Hepatic stellate cell (primary cell): Measurements from ENCODE around the gene ZFPM1.

Experiments
- DNase-seq: peaks from one replicate; pipeline ENCODE4 v3.0.0; 2011; ENCODE audit warnings: low spot score

The ZFPM1 gene

DNA sequence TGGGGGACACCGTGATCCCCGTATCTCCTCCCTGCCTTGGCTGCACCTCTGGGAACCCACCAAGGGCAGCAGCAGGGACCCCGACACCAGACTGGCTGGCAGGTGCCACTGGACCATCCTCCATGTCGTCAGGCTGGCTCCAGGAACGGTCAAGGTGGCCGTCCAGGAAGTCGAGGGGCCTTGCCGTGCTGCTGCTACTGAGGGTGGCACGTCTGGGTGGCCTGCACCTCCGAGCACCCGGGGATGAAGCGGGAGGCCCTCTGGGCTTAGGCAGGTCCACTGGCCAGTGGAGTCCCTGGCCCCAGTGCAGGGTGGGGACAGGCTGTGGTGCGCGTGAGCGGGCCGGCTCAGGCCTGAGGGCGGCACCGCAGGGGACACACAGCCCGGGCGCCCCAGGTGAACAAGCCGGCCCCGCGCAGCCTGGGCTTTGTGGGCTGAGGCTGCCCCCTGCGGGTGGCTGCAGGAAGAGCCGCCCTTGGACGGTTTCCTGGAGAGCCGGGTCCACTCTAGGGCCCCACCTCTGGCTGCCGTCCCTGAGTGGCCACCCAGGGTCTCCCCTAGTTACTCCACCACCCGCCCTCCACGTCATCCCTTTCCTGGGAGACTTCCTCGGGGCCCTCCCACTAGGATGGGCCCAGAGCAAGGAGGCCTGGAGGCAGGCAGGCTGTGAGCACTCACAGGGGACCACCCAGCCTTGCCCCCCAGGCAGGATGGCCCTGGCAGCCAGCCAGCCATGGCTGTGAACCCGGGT is 74.3 kb downstream of the ZFPM1 start:
- peak; percentile 82 for DNase-seq

- no peak for DNase-seq
Observed at GRCh38 chr16:88527937-88528743, 75.1 kb downstream of the ZFPM1 start.

DNA sequence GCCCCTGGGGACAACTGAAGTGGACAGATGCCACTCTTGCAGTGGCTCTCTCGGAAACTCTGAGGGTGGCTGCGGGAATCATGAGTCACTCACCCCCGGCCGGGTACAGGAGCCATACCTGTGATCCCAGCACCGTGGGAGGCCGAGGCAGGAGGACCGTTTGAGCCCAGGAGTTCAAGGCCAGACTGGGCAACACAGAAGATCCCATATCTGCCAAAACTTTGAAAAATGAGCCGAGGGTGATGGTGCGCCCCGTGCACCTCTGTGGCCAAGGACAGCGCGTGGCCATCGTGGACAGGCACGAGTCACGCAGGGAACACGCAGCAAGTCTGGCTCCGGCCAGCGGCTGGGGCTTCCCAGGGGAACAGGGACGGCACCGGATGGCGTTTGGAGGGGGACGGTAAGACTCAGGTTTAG is 75.8 kb downstream of the ZFPM1 start:
- DNase-seq = no peak

- DNase-seq = no peak
Observed at GRCh38 chr16:88529596-88529995, 76.5 kb downstream of the ZFPM1 start.

DNA sequence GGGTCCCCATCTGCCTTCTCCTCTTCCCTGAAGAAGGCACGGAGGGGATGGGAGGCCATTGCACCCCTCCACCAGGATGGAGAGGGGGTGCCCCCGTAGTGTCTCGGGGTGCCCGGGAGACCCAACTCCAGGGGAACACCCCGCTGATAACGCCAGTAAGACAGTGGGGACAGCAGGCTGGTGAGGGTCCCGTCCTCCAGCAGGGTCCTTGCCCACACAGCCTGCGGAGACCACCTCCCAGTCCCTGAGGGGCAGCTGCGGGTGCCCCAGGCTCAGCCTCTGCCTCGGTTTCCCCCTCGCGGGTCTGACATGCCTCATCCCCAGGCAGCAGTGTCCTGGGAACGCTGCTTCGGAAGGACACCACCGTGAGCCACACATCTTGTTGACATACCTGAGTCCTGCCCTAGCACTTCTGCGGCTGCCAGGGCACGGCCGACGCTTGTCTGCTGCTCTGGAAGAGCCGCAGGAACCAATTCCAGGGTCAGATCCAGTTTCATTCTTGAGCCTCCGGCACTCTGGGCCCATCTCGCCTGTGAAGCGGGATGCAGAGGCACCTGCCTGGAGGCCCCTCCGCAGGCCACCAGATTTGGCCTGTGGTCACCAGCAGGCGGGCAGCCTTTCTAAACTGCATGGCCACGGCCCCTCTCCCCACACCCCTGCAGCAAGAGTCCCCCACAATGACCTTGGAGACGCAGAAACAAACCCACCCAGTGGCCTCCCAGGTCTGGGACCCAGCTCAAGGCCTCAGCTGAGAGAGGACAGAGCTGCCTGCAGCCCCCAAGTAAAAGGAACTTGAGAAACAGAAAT is 77.2 kb downstream of the ZFPM1 start:
- no peak for DNase-seq

DNA sequence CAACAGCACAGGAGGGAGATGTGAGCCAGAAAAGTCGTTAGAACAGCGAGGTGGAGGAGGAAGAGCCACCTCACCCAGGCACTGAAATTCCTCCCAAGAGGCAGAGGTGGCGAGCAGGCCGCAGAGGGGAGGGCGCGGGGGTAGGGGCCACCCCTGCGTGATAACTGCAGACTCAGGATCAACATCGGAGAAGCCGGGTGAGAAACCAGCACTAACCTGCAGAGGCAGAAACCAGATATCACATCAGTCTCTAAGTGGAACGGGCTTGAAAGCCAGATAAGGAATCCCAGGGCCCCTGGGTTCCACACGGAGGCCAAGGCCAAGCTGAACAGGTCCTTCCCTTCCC is 77.8 kb downstream of the ZFPM1 start:
- DNase-seq = no peak

DNA sequence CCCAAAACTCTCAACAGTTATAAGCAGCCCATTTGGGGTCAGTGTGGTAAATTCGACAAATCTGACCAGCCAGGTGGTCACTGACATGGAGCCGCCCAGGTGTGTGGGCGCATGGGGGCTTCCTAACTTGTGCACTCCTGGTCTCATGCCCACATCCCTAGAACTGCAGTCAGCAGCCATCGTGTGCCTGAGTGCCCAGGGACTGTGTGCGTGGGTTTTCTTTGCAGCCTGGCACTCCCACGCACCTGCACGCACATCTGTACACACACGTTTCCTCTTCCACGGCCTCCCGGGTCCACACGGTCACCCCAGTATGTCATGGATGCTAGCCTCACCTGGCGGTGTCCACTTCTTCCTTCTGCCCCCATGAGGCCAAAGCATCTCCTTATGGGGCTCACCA is 78.3 kb downstream of the ZFPM1 start:
- DNase-seq = no peak

- DNase-seq = no peak
Observed at GRCh38 chr16:88531931-88532433, 78.9 kb downstream of the ZFPM1 start.

DNA sequence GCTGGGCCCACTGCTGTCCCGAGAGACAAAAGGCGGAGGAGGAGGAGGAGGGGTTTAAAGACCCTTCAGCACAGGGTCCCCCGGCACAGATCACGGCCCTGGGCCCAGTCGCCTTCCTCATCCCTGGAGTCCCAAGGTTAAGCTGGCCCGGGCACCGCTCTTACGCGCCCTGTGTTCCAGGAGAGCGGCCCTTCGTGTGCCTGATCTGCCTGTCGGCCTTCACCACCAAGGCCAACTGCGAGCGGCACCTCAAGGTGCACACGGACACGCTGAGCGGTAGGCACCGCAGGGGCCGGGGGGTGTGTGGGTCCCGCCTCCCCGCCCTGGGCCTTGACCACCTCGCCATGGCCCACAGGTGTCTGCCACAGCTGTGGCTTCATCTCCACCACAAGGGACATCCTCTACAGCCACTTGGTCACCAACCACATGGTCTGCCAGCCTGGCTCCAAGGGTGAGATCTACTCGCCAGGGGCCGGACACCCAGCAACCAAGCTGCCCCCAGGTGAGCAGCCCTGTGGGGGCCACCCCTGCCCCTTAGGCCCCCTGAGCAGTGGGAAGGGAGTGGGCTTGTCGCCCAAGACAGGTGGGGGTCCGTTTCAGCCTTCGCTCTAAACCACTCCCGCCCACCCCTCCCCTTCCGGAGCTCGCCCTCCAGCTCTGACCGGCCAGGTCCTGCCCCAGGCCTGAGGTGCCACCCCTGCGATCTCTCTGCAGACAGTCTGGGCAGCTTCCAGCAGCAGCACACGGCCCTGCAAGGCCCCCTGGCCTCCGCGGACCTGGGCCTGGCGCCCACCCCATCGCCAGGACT is 79.6 kb downstream of the ZFPM1 start:
- no peak for DNase-seq

DNA sequence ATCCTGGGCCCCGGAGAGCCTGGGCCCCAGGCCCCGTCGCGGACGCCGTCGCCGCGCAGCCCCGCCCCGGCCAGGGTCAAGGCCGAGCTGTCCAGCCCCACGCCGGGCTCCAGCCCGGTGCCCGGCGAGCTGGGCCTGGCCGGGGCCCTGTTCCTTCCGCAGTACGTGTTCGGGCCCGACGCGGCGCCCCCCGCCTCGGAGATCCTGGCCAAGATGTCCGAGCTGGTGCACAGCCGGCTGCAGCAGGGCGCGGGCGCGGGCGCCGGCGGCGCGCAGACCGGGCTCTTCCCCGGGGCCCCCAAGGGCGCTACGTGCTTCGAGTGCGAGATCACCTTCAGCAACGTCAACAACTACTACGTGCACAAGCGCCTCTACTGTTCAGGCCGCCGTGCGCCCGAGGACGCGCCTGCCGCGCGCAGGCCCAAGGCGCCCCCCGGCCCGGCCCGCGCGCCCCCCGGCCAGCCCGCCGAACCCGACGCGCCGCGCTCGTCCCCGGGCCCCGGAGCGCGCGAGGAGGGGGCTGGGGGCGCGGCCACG is 80.4 kb downstream of the ZFPM1 start:
- DNase-seq = no peak

- DNase-seq = peak; percentile 89
Observed at GRCh38 chr16:88533932-88534637, 81.0 kb downstream of the ZFPM1 start.

DNA sequence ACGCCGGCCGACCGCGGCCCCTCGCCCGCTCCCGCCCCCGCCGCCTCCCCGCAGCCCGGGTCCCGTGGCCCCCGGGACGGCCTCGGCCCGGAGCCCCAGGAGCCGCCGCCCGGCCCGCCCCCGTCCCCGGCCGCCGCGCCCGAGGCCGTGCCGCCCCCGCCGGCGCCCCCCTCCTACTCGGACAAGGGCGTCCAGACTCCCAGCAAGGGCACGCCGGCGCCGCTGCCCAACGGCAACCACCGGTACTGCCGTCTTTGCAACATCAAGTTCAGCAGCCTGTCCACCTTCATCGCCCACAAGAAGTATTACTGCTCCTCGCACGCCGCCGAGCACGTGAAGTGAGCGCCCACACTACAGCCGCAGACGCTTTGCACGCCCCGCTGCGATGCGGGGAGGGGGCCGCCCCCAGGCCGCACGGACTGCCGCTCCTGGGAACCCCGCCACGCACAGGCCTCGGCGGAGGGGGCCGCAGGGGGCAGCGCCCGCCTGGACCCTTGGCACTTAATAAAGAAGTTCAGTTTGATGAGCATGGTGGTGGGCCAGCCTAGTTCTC is 81.6 kb downstream of the ZFPM1 start:
- peak; percentile 68 for DNase-seq

DNA sequence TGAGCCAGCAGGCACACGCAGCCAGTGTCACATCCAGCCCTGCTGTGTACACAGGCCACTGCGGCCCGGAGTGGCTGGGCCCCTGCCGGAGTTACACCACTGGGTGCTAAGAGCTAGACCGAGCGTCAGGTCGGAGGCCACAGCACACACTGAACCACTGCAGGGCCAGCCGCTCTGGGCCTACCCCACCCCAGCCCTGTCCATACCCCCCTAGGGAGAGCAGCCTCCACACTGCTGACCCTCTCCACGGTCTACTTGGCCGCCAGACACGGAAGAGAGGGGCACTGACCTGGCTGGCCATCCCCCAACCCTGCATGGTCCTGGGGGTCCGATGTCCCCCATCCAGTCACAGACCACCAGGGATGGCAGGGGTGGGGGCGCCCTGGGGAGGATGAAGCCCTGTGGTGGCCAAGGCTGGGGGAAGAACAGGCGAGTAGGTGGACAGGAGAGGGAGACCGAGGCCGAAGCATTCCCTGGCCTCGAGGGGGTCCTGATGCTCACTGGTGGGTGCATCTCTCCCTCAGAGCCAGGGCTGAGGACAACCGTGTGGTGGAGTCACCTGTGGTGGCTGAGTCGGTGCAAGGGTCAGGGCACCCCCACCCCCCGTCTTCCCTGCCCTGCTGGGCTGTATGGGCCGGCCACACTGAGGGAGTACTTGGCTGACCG is 82.2 kb downstream of the ZFPM1 start:
- DNase-seq = no peak

DNA sequence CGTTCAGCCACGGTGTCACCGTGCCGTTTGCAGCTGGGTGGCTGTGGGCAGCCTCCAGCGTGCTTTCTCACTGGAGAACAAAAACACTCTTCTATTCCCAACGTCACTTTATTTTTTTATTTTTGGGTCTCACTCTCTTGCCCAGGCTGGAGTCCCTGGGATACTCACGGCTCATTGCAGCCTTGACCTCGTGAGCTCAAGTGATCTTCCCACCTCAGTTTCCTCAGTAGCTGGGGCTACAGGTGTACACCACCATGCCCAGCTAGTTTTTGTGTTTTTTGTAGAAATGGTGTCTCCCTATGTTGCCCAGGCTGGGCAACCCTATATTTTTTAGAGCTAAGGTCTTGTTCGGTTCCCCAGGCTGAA is 82.8 kb downstream of the ZFPM1 start:
- no peak for DNase-seq

- no peak for DNase-seq
Observed at GRCh38 chr16:88536510-88536909, 83.4 kb downstream of the ZFPM1 start.

GRCh38 chr16:88536971-88537751 is 84.1 kb downstream of the ZFPM1 start:
- DNase-seq = no peak

DNA sequence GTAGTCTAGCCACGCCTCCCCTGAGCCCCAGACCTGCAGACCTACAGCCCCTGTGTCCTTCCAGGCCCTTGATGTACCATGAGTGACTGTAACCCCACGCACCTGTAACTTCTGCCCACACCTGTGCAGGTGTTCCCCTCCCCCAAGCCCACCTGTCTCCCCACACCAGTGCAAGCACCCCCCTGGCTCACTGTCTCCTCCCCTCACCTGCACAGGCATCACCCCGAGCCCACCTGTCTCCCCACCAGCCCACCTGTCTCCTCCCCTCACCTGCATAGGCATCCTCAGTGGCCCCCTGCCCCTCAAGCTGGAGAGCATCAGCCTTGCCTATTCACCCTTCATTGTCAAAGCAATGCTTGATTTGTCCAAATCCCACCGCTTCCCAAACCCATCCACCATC is 84.8 kb downstream of the ZFPM1 start:
- no peak for DNase-seq

- no peak for DNase-seq
Observed at GRCh38 chr16:88538366-88539060, 85.4 kb downstream of the ZFPM1 start.

DNA sequence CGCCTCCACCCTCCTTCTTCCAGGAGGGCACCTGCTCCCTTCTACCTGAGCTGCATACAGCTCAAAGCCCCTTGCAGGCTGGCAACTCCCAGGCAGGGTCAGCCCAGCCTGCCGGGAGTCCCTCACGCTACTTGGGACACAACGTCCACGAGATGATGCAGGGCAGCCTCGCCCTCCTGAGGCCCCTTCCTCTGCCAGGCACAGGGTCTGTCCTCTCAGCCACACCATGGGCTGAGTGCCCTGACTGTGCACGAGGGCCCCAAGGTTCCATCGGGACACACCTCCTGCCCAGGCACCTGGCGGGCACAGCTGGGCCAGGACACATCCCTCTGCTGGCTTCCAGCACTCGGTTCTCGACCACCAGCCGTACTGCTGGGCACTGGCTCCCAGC is 86.2 kb downstream of the ZFPM1 start:
- DNase-seq = no peak
